Endometrium (tissue), 2 donors: Measurements from ENCODE around the gene SLC25A3.
A peak's percentile ranks its signal among the peaks of the same experiment; 100 is the strongest.
"Not testable (repeated sequence)": the region's sequence is repeated elsewhere in the genome, so short reads cannot be mapped to it uniquely, and the experiment has no call there.

ENCODE experiments used
- FAIRE-seq: peaks from 2 replicates; lab custom pipeline; 2012; peaks lifted over from hg19 to GRCh38; lab: Jason Lieb, UNC
- donor health status: control.
- donor health status: control.

Gene SLC25A3

DNA sequence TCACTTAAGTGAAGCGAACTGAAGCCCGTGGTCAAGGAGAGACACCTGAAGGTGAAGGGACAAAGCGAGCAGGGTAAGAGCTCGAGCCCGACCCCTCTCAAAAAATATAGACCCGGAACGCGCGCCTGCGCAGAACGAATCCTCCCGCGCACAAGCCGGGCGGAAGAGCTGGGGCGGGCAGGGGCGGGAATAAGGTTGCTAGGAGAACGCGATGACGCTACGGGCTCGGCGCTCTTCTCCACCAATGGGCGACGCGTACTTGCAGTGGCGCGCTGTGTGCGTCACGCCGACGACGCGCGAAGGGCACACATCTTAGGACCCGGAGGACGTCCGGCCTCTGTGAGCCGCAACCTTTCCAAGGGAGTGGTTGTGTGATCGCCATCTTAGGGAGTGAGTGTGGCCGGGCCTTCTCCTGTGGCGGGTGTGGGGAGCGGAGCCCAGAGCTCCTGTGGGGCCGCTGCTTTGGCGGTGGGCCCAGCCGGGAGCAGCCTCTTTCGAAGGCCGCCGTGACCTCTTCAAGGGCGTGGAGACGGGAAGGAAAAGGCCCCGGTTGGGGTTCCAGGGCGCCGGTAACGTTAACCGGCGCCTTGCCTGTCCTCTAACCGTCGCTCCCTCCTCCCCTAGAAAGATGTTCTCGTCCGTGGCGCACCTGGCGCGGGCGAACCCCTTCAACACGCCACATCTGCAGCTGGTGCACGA, at the start of gene SLC25A3:
TSS of gene SLC25A3 (plus strand) at position 336 of the 699 bp plus-strand sequence. CDS start at position 629, 293 bp downstream.
- FAIRE-seq = peak; percentile 57

DNA sequence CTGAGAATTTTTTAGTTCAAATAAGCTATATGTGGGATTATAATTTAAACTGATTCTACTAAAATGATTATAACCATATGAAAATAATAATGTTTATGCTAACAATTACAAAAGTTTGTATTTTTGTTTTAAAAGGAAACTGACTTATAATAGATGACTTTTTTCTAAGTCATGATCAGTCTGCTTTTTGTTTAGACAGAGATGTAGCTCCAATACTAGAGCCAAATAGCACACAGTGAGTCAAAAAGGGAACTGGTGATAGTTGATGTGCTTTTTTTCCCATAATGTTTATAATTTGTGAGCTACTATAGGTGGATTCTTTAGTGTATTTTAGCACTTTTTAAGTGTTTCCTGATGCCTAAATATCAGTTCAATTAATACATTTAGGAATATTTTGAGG, 49.8 kb upstream of the SLC25A3 start:
- FAIRE-seq = no peak

DNA sequence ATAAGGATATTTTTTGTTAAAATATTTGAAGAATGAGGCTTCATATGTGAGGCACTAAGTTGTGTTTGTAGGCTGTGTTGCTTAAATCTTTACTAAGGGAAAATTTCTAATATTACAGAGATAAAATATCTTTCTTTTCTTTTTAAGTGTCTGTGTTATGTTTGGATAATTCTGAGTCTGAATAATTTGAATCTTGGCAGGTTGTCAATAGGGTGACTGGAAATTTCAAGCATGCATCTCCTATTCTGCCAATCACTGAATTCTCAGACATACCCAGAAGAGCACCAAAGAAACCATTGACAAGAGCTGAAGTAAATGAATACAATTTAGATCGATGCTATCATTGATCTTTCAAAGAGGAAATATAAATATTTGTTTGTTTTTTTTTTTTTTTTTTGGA, 48.7 kb upstream of the SLC25A3 start:
- FAIRE-seq = no peak

DNA sequence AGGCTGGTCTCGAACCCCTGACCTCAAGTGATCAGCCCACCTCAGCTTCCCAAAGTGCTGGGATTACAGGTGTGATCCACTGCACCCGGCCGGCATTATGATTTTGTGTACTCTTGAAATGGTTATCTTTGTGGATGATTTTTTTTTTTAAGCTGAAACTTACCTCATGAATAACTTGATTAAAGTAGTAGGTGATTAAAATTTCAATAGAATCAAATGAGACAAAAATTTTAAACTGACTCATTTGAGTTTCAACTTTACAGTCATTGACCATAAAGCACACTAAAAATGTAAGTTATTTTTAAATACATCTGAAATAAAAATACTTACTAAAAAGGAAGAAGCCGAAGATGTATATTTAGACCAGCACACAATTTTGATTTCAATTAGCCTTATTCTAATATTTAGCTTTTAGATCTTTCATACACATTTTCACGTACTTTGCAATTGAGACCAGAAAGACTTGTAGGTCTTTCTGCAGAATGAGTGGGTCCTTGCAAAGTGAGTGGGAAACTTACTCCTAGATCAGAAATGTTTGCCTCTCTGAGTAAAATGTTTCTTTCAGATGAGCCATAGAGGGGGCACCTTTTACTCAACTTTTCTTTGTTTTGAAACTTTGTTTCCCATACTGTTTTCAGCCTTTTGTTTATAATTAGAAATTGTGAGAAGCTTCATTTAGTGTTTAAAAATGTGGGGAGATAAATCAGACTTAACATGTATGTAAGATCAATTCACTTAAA, 43.9 kb upstream of the SLC25A3 start:
- FAIRE-seq = no peak

DNA sequence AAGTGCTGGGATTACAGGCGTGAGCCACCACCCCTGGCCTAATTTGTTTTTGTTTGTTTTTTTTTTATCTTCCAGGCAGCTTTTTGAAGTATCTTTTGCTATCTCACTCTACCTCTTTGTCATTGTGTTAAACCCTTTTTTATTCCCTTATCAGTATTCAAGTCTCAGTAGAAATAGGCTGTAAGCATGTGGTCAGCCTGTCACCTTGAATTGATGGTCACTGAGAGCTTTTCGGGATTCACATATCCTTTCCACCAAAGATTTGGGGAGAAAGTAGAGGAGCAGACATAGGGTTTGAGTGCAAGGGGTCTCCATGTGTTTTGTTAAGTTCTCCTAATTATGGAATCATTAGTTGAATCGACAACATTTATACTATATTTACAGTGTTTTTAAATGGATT, 41.7 kb upstream of the SLC25A3 start:
- FAIRE-seq = no peak

DNA sequence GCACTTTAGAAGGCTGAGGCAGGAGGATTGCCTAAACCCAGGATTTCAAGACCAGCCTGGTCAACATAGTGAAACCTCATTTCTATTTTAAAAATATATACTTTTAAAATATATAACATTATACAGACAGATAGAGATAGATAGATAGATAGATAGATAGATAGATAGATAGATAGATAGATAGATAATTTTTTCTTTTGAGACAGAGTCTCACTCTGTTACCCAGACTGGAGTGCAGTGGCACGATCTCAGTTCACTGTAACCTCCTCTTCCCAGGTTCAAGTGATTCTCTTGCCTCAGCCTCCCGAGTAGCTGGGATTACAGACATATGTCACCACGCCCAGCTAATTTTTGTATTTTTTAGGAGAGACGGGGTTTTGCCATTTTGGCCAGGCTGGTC, 35.4 kb upstream of the SLC25A3 start:
- FAIRE-seq = not testable (repeated sequence)

DNA sequence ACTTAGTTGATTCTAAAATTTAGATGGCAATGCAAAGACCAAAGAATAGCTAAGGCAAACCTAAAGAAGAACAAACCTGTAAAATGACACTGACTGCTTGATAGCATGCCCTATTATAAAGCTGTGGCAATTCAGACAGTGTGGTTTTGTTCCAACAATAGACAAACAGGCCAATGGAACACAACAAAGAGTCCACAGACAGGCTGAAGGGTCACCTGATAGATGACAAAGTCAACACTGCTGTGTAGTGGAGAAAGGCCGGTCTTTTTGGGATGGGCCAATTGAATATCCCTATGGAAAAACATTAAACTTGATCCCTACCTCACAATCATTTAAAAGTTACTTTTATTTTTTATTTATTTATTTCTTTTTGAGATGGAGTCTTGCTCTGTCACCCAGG, 33.8 kb upstream of the SLC25A3 start:
- no peak for FAIRE-seq

DNA sequence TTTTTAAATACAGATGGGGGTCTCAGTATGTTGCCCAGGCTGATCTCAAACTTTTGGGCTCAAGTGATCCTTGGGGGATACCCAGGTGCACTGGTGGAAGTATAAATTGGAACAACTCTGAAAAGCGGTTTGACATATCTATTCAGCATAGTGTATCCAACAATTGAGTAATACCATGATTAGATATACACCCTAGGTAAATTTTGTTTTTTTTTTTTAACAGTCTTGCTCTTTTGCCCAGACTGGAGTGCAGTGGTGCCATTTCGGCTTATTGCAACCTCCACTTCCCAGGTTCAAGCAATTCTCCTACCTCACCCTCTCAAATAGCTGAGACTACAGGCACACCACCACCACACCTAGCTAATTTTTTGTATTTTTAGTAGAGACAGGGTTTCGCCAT, 31.6 kb upstream of the SLC25A3 start:
- no peak for FAIRE-seq

DNA sequence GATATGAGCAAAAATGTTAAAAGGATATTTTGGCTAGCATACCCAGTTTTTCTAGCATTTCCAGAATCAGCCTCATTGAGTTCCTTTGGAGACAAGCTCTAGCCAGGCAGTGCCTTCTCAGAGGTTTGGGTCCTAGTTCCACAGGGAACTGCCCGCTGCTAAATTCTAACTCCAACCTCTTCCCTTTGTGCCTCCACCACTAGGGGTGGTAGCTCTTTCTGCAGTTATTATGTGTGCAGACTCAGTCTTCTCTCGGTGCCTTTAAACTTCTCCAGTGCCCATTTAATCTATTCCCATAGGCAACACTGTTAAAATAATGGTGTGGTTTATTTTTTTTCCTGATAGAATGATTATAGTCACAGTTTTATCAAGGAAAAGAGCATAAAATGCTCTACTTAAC, 21.5 kb upstream of the SLC25A3 start:
- no peak for FAIRE-seq

DNA sequence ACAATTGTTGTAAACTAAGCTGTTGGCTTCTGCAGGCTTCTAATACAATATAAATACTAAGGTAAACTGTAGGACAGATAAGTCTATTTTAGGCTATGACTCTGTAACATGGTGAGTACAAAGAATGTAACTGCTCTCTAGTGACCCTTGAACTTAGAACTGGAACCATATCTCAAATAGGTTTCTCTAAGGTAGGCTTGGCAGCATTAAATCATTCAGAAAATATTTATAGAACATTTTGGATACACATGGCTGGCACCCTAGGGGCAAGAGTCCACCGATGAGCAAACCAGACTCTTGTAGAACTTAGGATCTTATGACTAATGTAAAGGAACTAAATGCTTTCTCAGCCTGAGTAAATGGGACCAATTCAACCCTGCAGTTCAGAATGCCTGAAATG, 19.4 kb upstream of the SLC25A3 start:
- FAIRE-seq = no peak

DNA sequence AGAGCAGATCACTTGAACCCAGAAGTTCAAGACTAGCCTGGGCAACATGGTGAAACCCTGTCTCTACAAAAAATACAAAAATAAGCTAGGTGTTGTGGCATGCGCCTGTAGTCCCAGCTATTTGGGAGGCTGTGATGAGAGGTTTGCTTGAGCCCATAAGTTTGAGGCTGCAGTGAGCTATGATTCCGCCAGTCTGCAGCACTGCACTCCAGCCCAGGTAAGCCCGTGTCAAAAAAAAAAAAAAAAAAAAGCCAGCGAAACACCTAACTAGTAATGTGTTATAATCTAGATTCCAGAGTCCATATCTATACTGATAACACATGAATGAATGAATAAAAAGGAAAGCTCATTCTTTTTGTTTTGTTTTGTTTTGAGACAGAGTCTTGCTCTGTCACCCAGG, 18.5 kb upstream of the SLC25A3 start:
- no peak for FAIRE-seq

DNA sequence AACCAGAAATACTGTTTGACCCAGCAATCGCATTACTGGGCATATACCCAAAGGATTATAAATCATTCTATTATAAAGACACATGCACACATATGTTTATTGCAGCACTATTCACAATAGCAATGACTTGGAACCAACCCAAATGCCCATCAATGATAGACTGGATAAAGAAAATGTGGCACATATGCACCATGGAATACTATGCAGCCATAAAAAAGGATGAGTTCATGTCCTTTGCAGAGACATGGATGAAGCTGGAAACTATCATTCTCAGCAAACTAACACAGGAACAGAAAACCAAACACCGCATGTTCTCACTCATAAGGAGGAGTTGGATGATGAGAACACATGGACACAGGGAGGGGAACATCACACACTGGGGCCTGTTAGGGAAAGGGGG, 16.7 kb upstream of the SLC25A3 start:
- not testable (repeated sequence) for FAIRE-seq

DNA sequence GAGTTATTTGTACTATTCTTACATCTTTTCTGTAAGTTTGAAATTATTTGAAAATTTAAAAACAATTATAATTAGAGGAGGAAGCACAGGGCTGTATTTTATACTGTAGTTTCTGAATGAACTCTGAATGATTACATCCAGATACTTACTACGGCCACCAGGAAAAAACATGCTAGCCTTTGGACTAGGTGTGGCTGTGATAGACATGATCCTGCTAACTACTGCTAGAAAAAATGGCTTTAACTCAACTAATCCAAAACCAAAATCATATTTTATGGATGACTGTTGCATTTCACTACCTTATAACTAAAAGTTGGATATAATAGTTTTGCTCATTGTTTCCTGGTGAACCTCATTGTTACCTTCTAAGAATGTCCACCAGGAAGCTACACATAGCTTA, 15.1 kb upstream of the SLC25A3 start:
- no peak for FAIRE-seq

DNA sequence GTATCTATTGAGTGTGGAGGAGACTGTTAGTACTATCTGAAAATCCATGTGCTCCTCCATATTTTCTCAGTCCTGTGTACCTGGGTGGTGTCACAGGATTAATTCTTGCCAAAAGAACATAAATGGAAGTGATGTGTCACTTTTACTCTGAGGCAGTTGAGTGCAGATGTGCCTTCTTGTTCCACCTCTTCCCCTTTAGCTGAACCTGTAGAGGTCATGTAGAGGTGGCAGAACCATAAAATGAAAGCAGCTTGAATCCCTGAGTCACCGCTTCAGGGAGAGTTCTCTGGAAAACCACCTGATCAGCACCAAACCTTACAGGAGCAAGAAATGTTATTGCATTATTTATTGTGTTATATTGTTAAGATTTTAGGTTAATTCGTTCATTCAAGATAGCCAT, 14.7 kb upstream of the SLC25A3 start:
- FAIRE-seq = no peak

DNA sequence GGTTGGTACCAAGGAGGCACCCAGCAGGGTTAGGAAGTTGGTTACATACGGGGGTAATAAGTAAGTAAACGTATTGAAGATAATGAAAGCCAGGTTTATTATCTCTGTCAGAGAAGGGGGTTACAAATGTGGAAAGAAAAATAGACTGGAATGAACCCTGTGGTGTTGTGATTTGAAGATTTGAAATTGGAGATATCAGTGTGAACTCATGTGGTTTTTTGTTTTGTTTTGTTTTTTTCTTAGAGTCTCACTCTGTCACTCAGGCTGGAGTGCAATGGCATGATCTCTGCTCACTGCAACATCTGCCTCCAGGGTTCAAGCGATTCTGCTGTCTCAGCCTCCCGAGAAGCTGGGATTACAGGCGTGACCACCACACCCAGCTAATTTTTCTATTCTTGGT, 14.1 kb upstream of the SLC25A3 start:
- no peak for FAIRE-seq

DNA sequence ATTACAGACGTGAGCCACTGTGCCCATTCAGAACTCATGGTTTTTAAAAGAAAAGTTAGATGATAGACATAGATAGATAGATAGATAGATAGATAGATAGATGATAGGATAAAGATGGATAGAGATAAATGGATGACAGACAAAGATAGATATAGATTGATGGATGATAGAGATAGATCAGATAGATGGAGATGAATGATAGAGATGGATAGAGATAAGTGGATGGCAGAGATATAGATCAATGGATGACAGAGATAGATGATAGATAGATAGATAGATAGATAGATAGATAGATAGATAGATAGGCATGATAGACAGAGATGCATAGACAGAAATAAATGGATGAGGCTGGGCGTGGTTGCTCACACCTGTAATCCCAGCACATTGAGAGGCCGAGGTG, 13.7 kb upstream of the SLC25A3 start:
- FAIRE-seq = no peak

DNA sequence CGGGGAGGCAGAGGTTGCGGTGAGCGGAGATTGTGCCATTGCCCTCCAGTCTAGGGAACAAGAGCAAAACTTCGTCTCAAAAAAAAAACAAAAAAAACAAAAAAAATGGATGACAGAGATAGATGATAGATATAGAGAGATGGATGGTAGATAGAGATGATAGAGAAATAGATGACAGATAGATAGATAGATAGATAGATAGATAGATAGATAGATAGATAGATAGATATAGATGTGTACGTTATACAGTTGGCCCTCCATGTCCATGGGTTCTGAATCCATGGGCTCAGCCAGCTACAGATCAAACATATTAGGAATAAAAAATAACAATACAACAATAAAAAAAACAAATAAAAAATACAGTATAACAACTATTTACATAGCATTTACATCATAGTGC, 12.8 kb upstream of the SLC25A3 start:
- FAIRE-seq = no peak

DNA sequence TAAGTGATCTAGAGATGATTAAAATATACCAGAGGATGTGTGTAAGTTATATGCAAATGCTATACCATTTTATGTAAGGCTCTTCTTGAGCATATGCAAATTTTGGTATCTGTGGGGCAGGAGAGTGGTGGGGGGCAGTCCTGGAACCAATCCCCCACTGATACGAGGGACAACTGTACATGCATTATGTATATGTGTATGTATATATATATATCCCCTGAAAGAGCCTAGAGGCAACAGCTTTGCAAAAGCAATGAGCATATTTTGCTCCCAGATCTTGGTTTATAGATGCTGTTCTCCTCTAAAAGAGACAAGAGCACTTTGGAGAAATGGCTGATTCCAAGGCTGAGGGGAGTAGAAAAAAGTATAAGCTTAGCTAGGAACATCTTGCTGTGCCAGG, 12.4 kb upstream of the SLC25A3 start:
- FAIRE-seq = no peak

DNA sequence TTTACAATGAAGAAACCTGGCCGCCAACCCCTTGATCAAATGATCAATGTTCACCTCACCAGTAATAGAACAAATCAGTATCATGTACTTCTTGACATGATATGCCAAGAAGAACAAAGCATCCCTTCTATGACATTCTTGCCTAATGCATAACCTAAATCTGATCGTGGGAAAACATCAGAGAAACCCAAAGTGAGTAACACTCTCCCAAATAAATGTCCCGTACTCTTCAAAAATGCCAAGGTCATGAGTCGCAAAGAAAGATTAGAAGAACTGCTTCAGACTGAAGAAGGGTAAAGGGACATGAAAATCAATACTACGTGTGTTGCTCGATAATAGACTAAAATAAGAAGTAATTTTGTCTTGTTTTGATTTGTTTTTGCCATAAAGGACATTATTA, 11.4 kb upstream of the SLC25A3 start:
- FAIRE-seq = no peak

DNA sequence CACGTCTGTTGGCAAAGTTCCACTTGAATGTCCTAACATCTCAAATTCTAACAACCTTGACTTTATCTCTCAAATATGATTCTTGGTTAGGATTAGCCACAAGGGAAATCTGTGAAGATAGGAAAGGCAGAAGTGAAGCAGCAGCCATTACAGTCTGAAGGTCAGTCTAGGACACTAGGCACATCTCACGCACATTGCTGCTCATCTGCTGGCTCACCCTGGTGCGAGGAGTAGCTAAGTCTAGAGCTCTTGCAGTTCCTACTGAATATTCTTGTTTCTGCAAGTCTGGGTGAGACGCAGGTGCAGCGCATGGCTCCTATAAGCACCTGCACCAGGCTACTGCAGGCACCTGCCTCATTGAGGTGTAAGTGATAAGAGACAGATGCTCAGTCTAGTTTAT, 6.4 kb upstream of the SLC25A3 start:
- no peak for FAIRE-seq

DNA sequence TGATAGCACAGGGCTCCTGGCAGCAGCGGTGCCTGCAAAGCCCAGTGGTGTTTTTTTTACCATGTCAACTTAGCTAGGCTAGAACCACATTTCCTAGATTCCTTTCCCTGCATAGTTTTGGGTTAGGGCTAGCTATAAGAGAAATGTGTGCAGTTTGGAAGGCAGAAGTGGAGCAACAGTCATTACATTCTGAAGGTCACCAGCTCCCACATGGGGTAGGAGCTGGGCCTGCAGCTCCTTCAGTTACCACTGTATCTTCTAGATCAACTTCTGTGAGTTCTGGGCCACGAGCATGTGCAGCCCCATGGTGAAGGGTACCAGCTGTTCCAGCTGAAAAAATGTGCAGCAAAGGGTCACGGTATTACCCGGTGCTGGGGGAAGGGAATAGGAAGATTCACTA, 2.3 kb upstream of the SLC25A3 start:
- FAIRE-seq = no peak

DNA sequence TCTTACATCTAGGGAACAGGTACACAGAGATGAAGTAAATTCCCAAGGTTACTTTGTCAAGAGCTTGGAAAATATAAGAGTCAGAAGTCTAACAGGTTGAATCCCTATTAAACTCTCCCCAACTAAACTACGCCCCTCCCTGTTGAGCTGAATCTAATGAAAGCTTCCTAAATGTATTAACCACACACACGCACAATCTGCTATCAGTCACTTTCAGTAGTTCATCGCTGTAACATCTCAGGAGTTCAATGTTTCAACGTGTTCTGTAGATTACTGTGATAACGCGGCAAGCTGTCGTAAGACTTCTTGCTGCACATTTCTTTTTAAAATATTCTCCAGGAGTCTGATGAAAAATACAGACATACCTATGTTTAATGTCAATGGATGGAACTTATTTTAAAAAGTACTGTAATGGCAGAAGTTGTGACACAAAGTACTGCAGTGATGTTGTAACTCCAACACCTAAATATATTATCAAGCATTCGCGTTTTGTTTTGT, 612 bp upstream of the SLC25A3 start:
- FAIRE-seq = no peak

DNA sequence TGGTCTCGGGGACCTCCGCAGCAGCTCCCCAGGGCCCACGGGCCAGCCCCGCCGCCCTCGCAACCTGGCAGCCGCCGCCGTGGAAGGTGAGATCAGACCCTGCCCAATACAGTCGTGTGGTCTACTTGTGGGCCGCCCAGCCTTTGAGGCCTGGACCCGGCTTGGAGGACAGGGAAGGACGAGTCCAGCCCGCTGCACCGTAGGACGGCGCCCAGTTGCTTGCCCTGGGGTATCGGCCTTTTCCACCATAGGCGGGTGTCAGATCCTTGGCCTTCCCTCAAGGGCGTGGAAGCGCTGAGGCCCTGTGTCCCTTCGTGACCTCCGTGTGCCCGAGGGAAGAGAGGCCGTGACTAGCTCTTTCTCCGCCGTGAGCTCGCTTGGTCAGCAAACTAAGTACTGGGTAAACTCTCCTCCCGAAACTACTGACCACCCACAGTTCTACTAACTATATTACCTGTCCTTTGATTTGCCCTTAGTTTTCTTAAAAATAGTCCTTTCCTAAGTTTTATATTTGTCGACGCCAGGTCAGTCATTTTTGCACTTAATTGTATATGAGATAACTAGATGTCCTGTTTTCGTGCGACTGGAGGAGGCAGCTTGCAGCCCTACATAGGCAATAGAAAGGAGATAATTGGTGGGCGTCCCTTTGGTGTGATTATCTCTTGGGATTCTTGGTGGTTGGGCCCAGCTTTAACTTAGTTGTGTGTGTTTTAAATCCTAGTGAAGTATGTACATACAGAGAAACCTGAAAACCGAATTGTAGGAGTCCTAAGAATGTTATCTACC, 757 bp downstream of the SLC25A3 start:
- FAIRE-seq = no peak
